HEK293 (cell line): Measurements from ENCODE around the gene NAPG.

Experiments
- CTCF ChIA-PET: fragments of 350-600 bp; formaldehyde crosslinking; extraction: SDS; loops from one replicate; lab custom pipeline; 2021; ENCODE audit warnings: antibody characterized with exemption; lab: Yijun Ruan, JAX
- POLR2A ChIA-PET: fragments of 300-600 bp; formaldehyde crosslinking; extraction: SDS; loops from one replicate; lab custom pipeline; 2020; ENCODE audit warnings: antibody characterized with exemption, inconsistent platforms; lab: Yijun Ruan, JAX
- H3K27ac ChIP-seq: fragments of 200-500 bp; sonication (Bioruptor generic); 2 replicates; pipeline ENCODE4 v1.5.1; 2014; ENCODE audit warnings: low read depth, low read length, control low read depth, inconsistent platforms; ENCODE audit errors: extremely low read depth
- H3K36me3 ChIP-seq, 2 experiments: fragments of 200-500 bp in 1 of 2; sonication (Bioruptor generic) in 1 of 2; 1 replicate in 1 of 2; 2 replicates in 1 of 2; pipeline ENCODE4 v1.5.1; 2014 to 2017; ENCODE audit warnings: inconsistent platforms in 2 of 2, low read length in 2 of 2; ENCODE audit not compliant: control insufficient read depth in 2 of 2, insufficient read depth in 1 of 2
- H3K4me1 ChIP-seq: fragments of 200-500 bp; sonication (Bioruptor generic); 2 replicates; pipeline ENCODE4 v1.5.1; 2014; ENCODE audit warnings: mild to moderate bottlenecking, low read length, inconsistent platforms; ENCODE audit not compliant: control insufficient read depth, insufficient read depth
- H3K4me3 ChIP-seq: 2 replicates; pipeline ENCODE4 v1.5.1; 2011; ENCODE audit warnings: low read depth, mild to moderate bottlenecking, control low read depth, low read length, moderate library complexity
- H3K9me3 ChIP-seq: fragments of 200-500 bp; sonication (Bioruptor generic); 2 replicates; pipeline ENCODE4 v1.5.1; 2014; ENCODE audit warnings: low read depth, low read length, inconsistent platforms; ENCODE audit not compliant: control insufficient read depth, insufficient read depth
- KLF9 ChIP-seq: fragments of 450-650 bp; formaldehyde crosslinking; IDR thresholded peaks from 2 replicates; pipeline ENCODE4 v1.5.1; 2016; ENCODE audit warnings: missing biosample characterization, missing genetic modification characterization, low read depth
- PRDM1 ChIP-seq: fragments of 450-650 bp; formaldehyde crosslinking; IDR thresholded peaks from 2 replicates; pipeline ENCODE4; 2016; ENCODE audit warnings: missing biosample characterization, missing genetic modification characterization
- SETDB1 ChIP-seq: IDR thresholded peaks from one replicate; pipeline ENCODE4 v1.6.1; 2017; ENCODE audit warnings: mild to moderate bottlenecking, low read length, moderate library complexity, mixed read lengths; ENCODE audit not compliant: insufficient read length
- ZBTB10 ChIP-seq: fragments of 450-650 bp; formaldehyde crosslinking; IDR thresholded peaks from 2 replicates; pipeline ENCODE4 v1.5.1; 2016; ENCODE audit warnings: missing biosample characterization, missing genetic modification characterization
- ZBTB49 ChIP-seq: fragments of 450-650 bp; formaldehyde crosslinking; IDR thresholded peaks from 2 replicates; pipeline ENCODE4 v1.5.1; 2016; ENCODE audit warnings: missing biosample characterization, missing genetic modification characterization, low read depth
- ZNF10 ChIP-seq: fragments of 450-650 bp; formaldehyde crosslinking; IDR thresholded peaks from 2 replicates; pipeline ENCODE4 v1.5.1; 2017; ENCODE audit warnings: missing biosample characterization, missing genetic modification characterization
- ZNF174 ChIP-seq: fragments of 450-650 bp; formaldehyde crosslinking; IDR thresholded peaks from 2 replicates; pipeline ENCODE4 v1.5.0; 2017; ENCODE audit warnings: missing biosample characterization, mild to moderate bottlenecking, missing genetic modification characterization
- ZNF585B ChIP-seq: fragments of 450-650 bp; formaldehyde crosslinking; IDR thresholded peaks from 2 replicates; pipeline ENCODE4 v1.5.1; 2016; ENCODE audit warnings: missing biosample characterization, missing genetic modification characterization
- ZNF639 ChIP-seq: fragments of 450-650 bp; formaldehyde crosslinking; IDR thresholded peaks from 2 replicates; pipeline ENCODE4 v1.5.1; 2016; ENCODE audit warnings: missing biosample characterization, missing genetic modification characterization
- ZNF830 ChIP-seq: fragments of 450-650 bp; IDR thresholded peaks from 2 replicates; pipeline ENCODE4 v1.5.0; 2018; ENCODE audit warnings: missing biosample characterization, missing genetic modification characterization, low read depth, mild to moderate bottlenecking, moderate library complexity

The NAPG gene

GRCh38 chr18:10482363-10482984, 43.4 kb upstream of the NAPG start (continued):
- TF ChIP-seq ZNF174 (tag by site-specific recombination) (no peak), ZNF830 (no peak), ZBTB10 (tag by site-specific recombination) (no peak), ZBTB49 (tag by site-specific recombination) (no peak)

- ChIA-PET POLR2A (interaction anchor here (0.6 kb wide), 1 partner anchor 35 kb away, joined by 3 read pairs; no protein-coding TSS in a partner anchor), CTCF (interaction anchor here (0.6 kb wide), 1 partner anchor 303 kb away, joined by 4 read pairs; no protein-coding TSS in a partner anchor)
- TF ChIP-seq ZNF585B (tag by site-specific recombination) (no peak), SETDB1 (no peak), PRDM1 (tag by site-specific recombination) (no peak)
- Histone ChIP-seq H3K36me3 (peaks cover 0 to 4% of the 10 kb centered on the region in 2 experiments; a peak in 1 of 3 replicates), H3K27ac (no peak overlapping the region), H3K4me1 (no peaks in the 10 kb centered on the region), H3K4me3 (no peak overlapping the region), H3K9me3 (no peaks in the 10 kb centered on the region)
Measured at GRCh38 chr18:10482985-10483949, 42.6 kb upstream of the NAPG start.

- Histone ChIP-seq H3K27ac (no peak overlapping the region), H3K4me3 (no peak overlapping the region)
- no peak for TF ChIP-seq ZNF639 (tag by site-specific recombination)
- TF ChIP-seq ZNF10: no peak
- no peak for TF ChIP-seq KLF9 (tag by site-specific recombination)
- TF ChIP-seq, all 188 proteins: peak for 0
- ChIA-PET POLR2A (no interaction called here), CTCF (interaction anchor here (0.7 to 1.3 kb wide), 2 partner anchors 13 to 33 kb away, joined by 3 to 4 read pairs; no protein-coding TSS in a partner anchor)
- peaks cover 0 to 4% of the 10 kb centered on the region in 2 experiments; a peak in 1 of 3 replicates for H3K36me3 ChIP-seq
- H3K4me1 ChIP-seq: no peaks in the 10 kb centered on the region
- H3K9me3 ChIP-seq: no peaks in the 10 kb centered on the region
Measured at GRCh38 chr18:10485475-10485874, 40.4 kb upstream of the NAPG start.
